ENCODE measurements around the gene LRP6. TPM values are rescaled to one million over a fixed set of nuclear protein-coding genes. Genes with fewer than 3 reads are reported as not detected.
A peak's percentile ranks its signal among the peaks of the same experiment; 100 is the strongest.
"Not testable (repeated sequence)": the region's sequence is repeated elsewhere in the genome, so short reads cannot be mapped to it uniquely, and the experiment has no call there.

LRP6 gene
- total RNA-seq, 2 experiments from 2014 or later: 1.4 to 1.6 TPM

- H3K27ac Mint-ChIP-seq: no peak overlapping the region
- H3K36me3 Mint-ChIP-seq (ENCODE audit: low read depth): no peaks in the 10 kb centered on the region
- CTCF ChIA-PET: interaction anchor here (0.6 kb wide), 1 partner anchor 13 kb away, joined by 3 read pairs; no protein-coding TSS in a partner anchor
- peaks cover 2% of the 10 kb centered on the region for H3K9me3 Mint-ChIP-seq
- H3K27me3 Mint-ChIP-seq: peaks cover 13% of the 10 kb centered on the region
- DNase-seq: no peak
- H3K4me1 Mint-ChIP-seq: no peaks in the 10 kb centered on the region
- H3K4me3 Mint-ChIP-seq: no peak overlapping the region
- POLR2A ChIA-PET: interaction anchor here (0.6 kb wide), 1 partner anchor 124 kb away, joined by 3 read pairs; no protein-coding TSS in a partner anchor
Observed at GRCh38 chr12:12281134-12281533, 14.3 kb upstream of the LRP6 start.

- CTCF ChIA-PET: interaction anchor here (1.1 kb wide), 1 partner anchor 48 kb away, joined by 3 read pairs; no protein-coding TSS in a partner anchor
Observed at GRCh38 chr12:12278899-12279298, 12.1 kb upstream of the LRP6 start.

GRCh38 chr12:12275874-12276273 lies 9.0 kb upstream of the LRP6 start:
- ChIA-PET CTCF (no interaction called here), POLR2A (no interaction called here)
- no peak for DNase-seq
- H3K4me1 Mint-ChIP-seq: no peaks in the 10 kb centered on the region
- no peak overlapping the region for H3K4me3 Mint-ChIP-seq
- no peaks in the 10 kb centered on the region for H3K36me3 Mint-ChIP-seq (ENCODE audit: low read depth)
- H3K27ac Mint-ChIP-seq: no peak overlapping the region
- H3K9me3 Mint-ChIP-seq: peaks cover 5% of the 10 kb centered on the region
- H3K27me3 Mint-ChIP-seq: peaks cover 6% of the 10 kb centered on the region

More at GRCh38 chr12:12278899-12279298, 12.1 kb upstream of the LRP6 start:
- no peaks in the 10 kb centered on the region for H3K4me1 Mint-ChIP-seq
- peaks cover 5% of the 10 kb centered on the region for H3K9me3 Mint-ChIP-seq
- no peak for DNase-seq
- H3K27me3 Mint-ChIP-seq: peaks cover 13% of the 10 kb centered on the region
- H3K36me3 Mint-ChIP-seq (ENCODE audit: low read depth): no peaks in the 10 kb centered on the region
- H3K4me3 Mint-ChIP-seq: no peak overlapping the region
- POLR2A ChIA-PET: no interaction called here
- H3K27ac Mint-ChIP-seq: no peak overlapping the region

- H3K4me1 Mint-ChIP-seq: no peaks in the 10 kb centered on the region
- H3K9me3 Mint-ChIP-seq: peaks cover 5% of the 10 kb centered on the region
- no peak overlapping the region for H3K4me3 Mint-ChIP-seq
- no peak overlapping the region for H3K27ac Mint-ChIP-seq
- no peak for DNase-seq
- H3K36me3 Mint-ChIP-seq (ENCODE audit: low read depth): no peaks in the 10 kb centered on the region
- ChIA-PET POLR2A (no interaction called here), CTCF (no interaction called here)
- peaks cover 4% of the 10 kb centered on the region for H3K27me3 Mint-ChIP-seq
Observed at GRCh38 chr12:12273291-12273957, 6.6 kb upstream of the LRP6 start.

GRCh38 chr12:12272869-12273268 lies 6.0 kb upstream of the LRP6 start:
- Mint-ChIP-seq H3K27me3 (peaks cover 8% of the 10 kb centered on the region), H3K4me3 (no peak overlapping the region), H3K27ac (no peak overlapping the region), H3K36me3 (ENCODE audit: low read depth) (no peaks in the 10 kb centered on the region), H3K9me3 (peaks cover 5% of the 10 kb centered on the region), H3K4me1 (no peaks in the 10 kb centered on the region)
- no peak for DNase-seq
- CTCF ChIA-PET: no interaction called here
- POLR2A ChIA-PET: no interaction called here

- ChIA-PET CTCF (interaction anchor here (0.6 kb wide), 1 partner anchor 512 kb away, joined by 4 read pairs; no protein-coding TSS in a partner anchor), POLR2A (interaction anchor here (0.6 kb wide), 1 partner anchor 425 kb away, joined by 4 read pairs; no protein-coding TSS in a partner anchor)
- H3K4me3 Mint-ChIP-seq: no peak overlapping the region
- H3K27ac Mint-ChIP-seq: no peak overlapping the region
- peaks cover 14% of the 10 kb centered on the region for H3K4me1 Mint-ChIP-seq
- peaks cover 31% of the 10 kb centered on the region for H3K27me3 Mint-ChIP-seq
- no peaks in the 10 kb centered on the region for H3K9me3 Mint-ChIP-seq
- H3K36me3 Mint-ChIP-seq (ENCODE audit: low read depth): no peaks in the 10 kb centered on the region
- DNase-seq: no peak
Observed at GRCh38 chr12:12270226-12270625, 3.4 kb upstream of the LRP6 start.

GRCh38 chr12:12267742-12268200 lies 927 bp upstream of the LRP6 start:
- ChIA-PET CTCF (interaction anchor here (1.0 kb wide), 1 partner anchor 11 kb away, joined by 3 read pairs; no protein-coding TSS in a partner anchor), POLR2A (no interaction called here)
- Mint-ChIP-seq H3K27me3 (peaks cover 43% of the 10 kb centered on the region), H3K4me3 (peak overlapping the region; percentile 79), H3K36me3 (ENCODE audit: low read depth) (no peaks in the 10 kb centered on the region), H3K9me3 (no peaks in the 10 kb centered on the region), H3K4me1 (peaks cover 15% of the 10 kb centered on the region), H3K27ac (no peak overlapping the region)
- DNase-seq: peak; percentile 8

- ChIA-PET CTCF (interaction anchor here (0.8 kb wide), 1 partner anchor 95 kb away, joined by 4 read pairs; no protein-coding TSS in a partner anchor), POLR2A (no interaction called here)
- no peak for DNase-seq
- Mint-ChIP-seq H3K36me3 (ENCODE audit: low read depth) (no peaks in the 10 kb centered on the region), H3K27ac (no peak overlapping the region), H3K27me3 (peaks cover 43% of the 10 kb centered on the region), H3K4me3 (peak overlapping the region; percentile 79), H3K9me3 (no peaks in the 10 kb centered on the region), H3K4me1 (peaks cover 15% of the 10 kb centered on the region)
Observed at GRCh38 chr12:12266389-12266872, 413 bp downstream of the LRP6 start.

GRCh38 chr12:12265571-12266388 lies 1.1 kb downstream of the LRP6 start:
- H3K27ac Mint-ChIP-seq: no peak overlapping the region
- H3K36me3 Mint-ChIP-seq (ENCODE audit: low read depth): no peaks in the 10 kb centered on the region
- H3K9me3 Mint-ChIP-seq: no peaks in the 10 kb centered on the region
- DNase-seq: no peak
- peak overlapping the region; percentile 79 for H3K4me3 Mint-ChIP-seq
- H3K27me3 Mint-ChIP-seq: peaks cover 43% of the 10 kb centered on the region
- POLR2A ChIA-PET: no interaction called here
- CTCF ChIA-PET: interaction anchor here (0.8 kb wide), 1 partner anchor 94 kb away, joined by 4 read pairs; no protein-coding TSS in a partner anchor
- peaks cover 15% of the 10 kb centered on the region for H3K4me1 Mint-ChIP-seq

- no peak for DNase-seq
- Mint-ChIP-seq H3K4me3 (peak overlapping the region; percentile 79), H3K4me1 (peaks cover 15% of the 10 kb centered on the region), H3K27me3 (peaks cover 43% of the 10 kb centered on the region), H3K27ac (no peak overlapping the region), H3K9me3 (no peaks in the 10 kb centered on the region), H3K36me3 (ENCODE audit: low read depth) (no peaks in the 10 kb centered on the region)
- ChIA-PET POLR2A (no interaction called here), CTCF (no interaction called here)
Observed at GRCh38 chr12:12265035-12265434, 1.8 kb downstream of the LRP6 start.

GRCh38 chr12:12263909-12264308 lies 2.9 kb downstream of the LRP6 start:
- H3K27ac Mint-ChIP-seq: no peak overlapping the region
- H3K4me1 Mint-ChIP-seq: peaks cover 15% of the 10 kb centered on the region
- no peak for DNase-seq
- ChIA-PET CTCF (no interaction called here), POLR2A (no interaction called here)
- no peaks in the 10 kb centered on the region for H3K9me3 Mint-ChIP-seq
- H3K4me3 Mint-ChIP-seq: no peak overlapping the region
- H3K27me3 Mint-ChIP-seq: peaks cover 43% of the 10 kb centered on the region
- H3K36me3 Mint-ChIP-seq (ENCODE audit: low read depth): no peaks in the 10 kb centered on the region

- DNase-seq; H3K4me3 Mint-ChIP-seq; H3K27ac Mint-ChIP-seq; H3K4me1 Mint-ChIP-seq; H3K9me3 Mint-ChIP-seq; H3K27me3 Mint-ChIP-seq; H3K36me3 Mint-ChIP-seq (ENCODE audit: low read depth); POLR2A ChIA-PET: not testable (repeated sequence)
- CTCF ChIA-PET: interaction anchor here (0.6 kb wide), 1 partner anchor 11 kb away, joined by 3 read pairs; no protein-coding TSS in a partner anchor
Observed at GRCh38 chr12:12256291-12256757, 10.5 kb downstream of the LRP6 start.

- H3K36me3 Mint-ChIP-seq (ENCODE audit: low read depth): no peaks in the 10 kb centered on the region
- H3K27me3 Mint-ChIP-seq: no peaks in the 10 kb centered on the region
- H3K4me3 Mint-ChIP-seq: no peak overlapping the region
- H3K27ac Mint-ChIP-seq: no peak overlapping the region
- ChIA-PET POLR2A (no interaction called here), CTCF (no interaction called here)
- peaks cover 6% of the 10 kb centered on the region for H3K4me1 Mint-ChIP-seq
- no peak for DNase-seq
- peaks cover 2% of the 10 kb centered on the region for H3K9me3 Mint-ChIP-seq
Observed at GRCh38 chr12:12254553-12254952, 12.3 kb downstream of the LRP6 start.

Data from activated CD4-positive, alpha-beta T cell treated with anti-CD3 and anti-CD28 coated beads, Interleukin-2, amount 10 ng/mL, durations not matched to agents 7 days and 5 days (primary cell).